Epithelial cell of proximal tubule (primary cell): ENCODE results near the gene CDH23. TPM values are rescaled to one million over a fixed set of nuclear protein-coding genes. Genes with fewer than 3 reads are reported as not detected.

Experiments used
- DNase-seq: peaks from one replicate; pipeline ENCODE4 v3.0.0-alpha.2; 2011; ENCODE audit warnings: low read depth
- H3K4me3 ChIP-seq: 2 replicates; pipeline ENCODE4 v1.5.1; 2011; ENCODE audit warnings: low read depth, mild to moderate bottlenecking, low read length
- total RNA-seq: library from RNA; depleted of rRNA; stranded (reverse); fragments of >200 nt; gene quantifications from 2 replicates; pipeline ENCODE4 v1.2.3, GENCODE V29; 2015
- TF ChIP-seq, protein P1 (sequence below): conservative IDR thresholded peaks from 2 replicates; pipeline ENCODE4 v1.5.1; 2012; ENCODE audit warnings: low read depth, mild to moderate bottlenecking, low read length

The CDH23 gene
- total RNA-seq, 1 donor from 2014 or later = under 0.01 TPM

DNA sequence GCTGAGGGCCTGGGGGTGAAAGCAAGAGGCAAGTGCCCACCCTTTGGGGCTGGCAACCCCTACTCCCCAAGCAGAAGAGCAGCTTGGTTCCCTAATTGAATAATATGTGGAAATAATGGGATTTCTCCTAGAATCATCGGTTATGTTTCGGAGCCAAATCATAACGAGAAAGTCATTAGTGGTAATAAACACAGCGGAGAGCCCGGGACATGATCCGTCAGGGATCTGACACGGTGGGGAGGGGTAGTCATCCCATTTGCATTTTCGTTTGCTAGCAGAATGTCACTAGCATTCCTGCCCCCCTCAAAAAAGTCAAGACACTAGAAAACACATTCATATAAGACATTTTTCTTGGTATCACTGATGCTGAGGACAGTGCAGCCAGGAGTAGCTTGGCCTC lies 140.4 kb downstream of the CDH23 start:
- TF ChIP-seq, protein P1, sequence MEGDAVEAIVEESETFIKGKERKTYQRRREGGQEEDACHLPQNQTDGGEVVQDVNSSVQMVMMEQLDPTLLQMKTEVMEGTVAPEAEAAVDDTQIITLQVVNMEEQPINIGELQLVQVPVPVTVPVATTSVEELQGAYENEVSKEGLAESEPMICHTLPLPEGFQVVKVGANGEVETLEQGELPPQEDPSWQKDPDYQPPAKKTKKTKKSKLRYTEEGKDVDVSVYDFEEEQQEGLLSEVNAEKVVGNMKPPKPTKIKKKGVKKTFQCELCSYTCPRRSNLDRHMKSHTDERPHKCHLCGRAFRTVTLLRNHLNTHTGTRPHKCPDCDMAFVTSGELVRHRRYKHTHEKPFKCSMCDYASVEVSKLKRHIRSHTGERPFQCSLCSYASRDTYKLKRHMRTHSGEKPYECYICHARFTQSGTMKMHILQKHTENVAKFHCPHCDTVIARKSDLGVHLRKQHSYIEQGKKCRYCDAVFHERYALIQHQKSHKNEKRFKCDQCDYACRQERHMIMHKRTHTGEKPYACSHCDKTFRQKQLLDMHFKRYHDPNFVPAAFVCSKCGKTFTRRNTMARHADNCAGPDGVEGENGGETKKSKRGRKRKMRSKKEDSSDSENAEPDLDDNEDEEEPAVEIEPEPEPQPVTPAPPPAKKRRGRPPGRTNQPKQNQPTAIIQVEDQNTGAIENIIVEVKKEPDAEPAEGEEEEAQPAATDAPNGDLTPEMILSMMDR = no peak
- H3K4me3 ChIP-seq = no peak overlapping the region
- DNase-seq = no peak

GRCh38 chr10:71537681-71538080 lies 141.0 kb downstream of the CDH23 start:
- DNase-seq = no peak
- no peak overlapping the region for H3K4me3 ChIP-seq
- TF ChIP-seq, protein P1 = no peak

DNA sequence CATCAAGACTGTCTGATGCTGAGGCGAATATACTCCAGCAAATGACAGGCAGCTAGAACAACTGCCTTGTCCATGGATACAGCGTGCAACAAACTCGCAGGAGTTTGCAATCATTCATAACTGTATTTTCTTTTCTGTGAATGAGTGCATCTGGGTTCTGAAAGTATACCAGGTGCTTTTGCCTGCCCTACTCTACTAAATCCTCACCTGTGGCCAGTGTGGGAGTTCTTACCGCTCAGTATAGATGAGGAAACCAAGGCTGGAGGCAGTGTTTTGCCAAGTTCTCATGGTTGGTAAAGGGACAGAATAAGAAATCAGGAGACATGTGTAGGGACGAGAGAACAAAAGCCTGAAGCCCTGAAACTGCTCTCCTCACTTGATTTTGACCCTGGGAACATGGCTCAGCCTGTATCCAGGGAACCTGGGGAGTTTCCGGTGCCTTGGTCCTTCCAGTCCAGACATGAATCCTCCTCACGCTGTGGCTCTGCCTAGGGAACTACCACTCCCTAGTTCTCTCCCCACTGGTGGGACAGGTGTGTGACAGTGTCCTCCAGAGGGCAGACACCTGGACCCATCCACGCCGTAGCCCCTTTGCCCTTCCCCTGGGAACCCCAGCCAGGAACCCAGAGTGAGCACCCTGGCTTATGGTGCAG lies 142.0 kb downstream of the CDH23 start:
- TF ChIP-seq, protein P1 = no peak
- DNase-seq = no peak
- no peak overlapping the region for H3K4me3 ChIP-seq

DNA sequence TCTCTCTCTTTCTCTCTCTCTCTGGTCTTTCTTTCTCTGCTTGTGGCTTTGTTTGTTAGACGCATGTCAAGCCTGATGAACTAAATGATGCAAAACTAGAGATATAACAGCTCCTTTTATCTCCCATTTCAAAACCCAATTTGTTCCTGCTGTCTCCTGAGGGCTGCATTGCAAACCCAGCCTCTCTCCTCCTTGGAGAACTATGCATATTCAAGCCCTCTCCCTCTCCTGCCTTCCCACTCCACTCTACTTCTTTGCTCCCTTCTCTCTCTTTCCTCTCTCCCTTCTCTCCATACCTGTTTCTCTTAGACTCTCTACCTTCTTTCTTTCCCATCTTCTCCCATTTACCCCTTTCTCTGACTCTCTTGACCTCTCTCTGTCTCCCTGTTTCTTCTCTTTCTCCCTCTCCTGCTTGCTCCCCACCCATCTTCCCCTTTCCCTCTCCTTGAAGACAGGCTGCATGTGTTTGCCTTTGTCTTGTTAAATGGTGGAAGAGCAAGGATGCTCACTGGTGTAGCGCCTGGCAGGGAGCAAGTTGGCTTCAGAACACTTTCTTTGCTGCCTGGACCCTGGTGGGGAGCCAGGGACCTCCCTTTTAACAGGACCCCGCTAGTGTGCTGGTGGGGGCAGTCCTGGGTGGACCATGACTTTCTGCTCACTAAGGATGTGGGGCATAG lies 142.9 kb downstream of the CDH23 start:
- H3K4me3 ChIP-seq = no peak overlapping the region
- TF ChIP-seq, protein P1 = no peak
- no peak for DNase-seq

DNA sequence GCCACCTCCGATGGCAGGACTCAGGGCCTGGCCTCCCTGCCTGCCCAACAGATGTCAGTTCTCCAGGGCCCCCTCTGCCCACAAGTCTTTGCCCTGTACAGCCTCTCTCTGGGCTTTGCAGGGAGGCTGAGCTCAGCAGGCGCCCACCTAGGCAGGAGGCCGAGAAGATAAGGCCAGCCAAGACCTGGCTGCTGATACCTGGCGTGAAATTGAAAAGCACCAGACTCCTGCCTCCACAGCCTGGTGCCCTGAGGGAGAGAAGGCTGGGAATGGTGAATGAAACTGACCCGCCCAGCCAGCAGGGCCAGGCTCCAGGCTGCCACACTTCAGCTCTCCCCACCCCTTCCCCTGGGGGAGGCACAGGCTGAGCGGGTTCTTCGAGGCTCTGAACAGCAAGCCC lies 145.8 kb downstream of the CDH23 start:
- no peak overlapping the region for H3K4me3 ChIP-seq
- DNase-seq = no peak
- TF ChIP-seq, protein P1 = no peak

DNA sequence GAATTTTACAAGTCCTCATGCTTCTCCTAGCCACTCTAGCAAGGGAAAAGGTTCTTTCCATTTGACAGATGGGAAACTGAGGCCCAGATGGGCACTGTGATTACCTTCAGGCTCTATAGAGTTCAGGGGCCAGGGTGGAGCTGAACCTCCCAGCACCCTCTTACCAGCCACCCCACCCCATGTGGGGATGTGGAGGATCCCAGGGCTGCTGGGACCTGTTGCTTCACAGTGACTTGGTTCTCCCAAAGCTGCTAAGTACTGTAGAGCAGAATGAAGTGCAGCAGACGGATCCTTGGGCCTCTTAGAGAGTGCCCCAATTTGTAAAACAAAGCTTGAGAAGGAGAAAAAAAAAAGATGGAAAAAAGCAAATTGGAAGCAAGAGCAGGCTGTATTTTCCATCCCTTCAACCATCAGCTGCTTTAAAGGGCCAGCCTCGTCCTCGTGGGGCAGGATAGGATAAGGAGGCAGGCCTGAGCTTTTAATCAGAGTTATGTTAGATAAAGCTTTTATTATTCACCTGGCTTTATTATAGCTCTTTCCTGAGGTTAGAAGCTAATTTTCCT lies 147.0 kb downstream of the CDH23 start:
- TF ChIP-seq, protein P1 = no peak
- no peak for DNase-seq
- H3K4me3 ChIP-seq = no peak overlapping the region
